Osteoblast (primary cell): ENCODE results near the gene CTNNA2. TPM values are rescaled to one million over a fixed set of nuclear protein-coding genes. Genes with fewer than 3 reads are reported as not detected.

ENCODE experiments used
- DNase-seq: peaks from one replicate; pipeline ENCODE4 v3.0.0; 2011; ENCODE audit warnings: low spot score, mixed read lengths; ENCODE audit not compliant: insufficient read length; ENCODE audit errors: missing footprints
- H2AFZ ChIP-seq: 2 replicates; pipeline ENCODE4 v1.6.0; 2011; ENCODE audit warnings: mild to moderate bottlenecking, low read length
- H3K27ac ChIP-seq: 2 replicates; pipeline ENCODE4 v1.5.1; 2011; ENCODE audit warnings: mild to moderate bottlenecking, low read depth, low read length, moderate library complexity
- H3K27me3 ChIP-seq: 2 replicates; pipeline ENCODE4 v1.6.0; 2012; ENCODE audit warnings: mild to moderate bottlenecking, control low read depth, inconsistent platforms, low read length, moderate library complexity; ENCODE audit not compliant: insufficient read depth
- H3K36me3 ChIP-seq: 2 replicates; pipeline ENCODE4 v1.5.1; 2011; ENCODE audit warnings: mild to moderate bottlenecking, low read length, control low read depth, moderate library complexity; ENCODE audit not compliant: insufficient read depth
- H3K4me1 ChIP-seq: 2 replicates; pipeline ENCODE4 v1.5.1; 2011; ENCODE audit warnings: mild to moderate bottlenecking, low read length, control low read depth, moderate library complexity; ENCODE audit not compliant: insufficient read depth
- H3K4me2 ChIP-seq: 2 replicates; pipeline ENCODE4 v1.6.0; 2011; ENCODE audit warnings: mild to moderate bottlenecking, low read length; ENCODE audit not compliant: insufficient read depth
- H3K4me3 ChIP-seq: fragments of 200-600 bp; sonication (generic); 3 replicates; pipeline ENCODE4 v1.5.1; 2012; ENCODE audit warnings: mild to moderate bottlenecking, low read length, inconsistent platforms; ENCODE audit not compliant: insufficient read depth
- H3K79me2 ChIP-seq: 2 replicates; pipeline ENCODE4 v1.6.0; 2012; ENCODE audit warnings: mild to moderate bottlenecking, low read length, control low read depth, inconsistent platforms; ENCODE audit not compliant: insufficient read depth
- H3K9me3 ChIP-seq: 2 replicates; pipeline ENCODE4 v1.5.1; 2011; ENCODE audit warnings: low read depth, low read length, control low read depth
- H4K20me1 ChIP-seq: 2 replicates; pipeline ENCODE4 v1.6.0; 2012; ENCODE audit warnings: mild to moderate bottlenecking, low read length, control low read depth; ENCODE audit not compliant: insufficient read depth
- total RNA-seq: library from RNA; depleted of rRNA; stranded (reverse); fragments of >200 nt; gene quantifications from 2 replicates; pipeline ENCODE4 v1.2.3, GENCODE V29; 2012
- TF ChIP-seq, protein P1 (sequence below): IDR thresholded peaks from 2 replicates; pipeline ENCODE4 v1.5.1; 2011; ENCODE audit warnings: mild to moderate bottlenecking, low read depth, low read length, moderate library complexity; ENCODE audit errors: extremely low read depth

CTNNA2 gene
- total RNA-seq, 1 donor: not detected

DNA sequence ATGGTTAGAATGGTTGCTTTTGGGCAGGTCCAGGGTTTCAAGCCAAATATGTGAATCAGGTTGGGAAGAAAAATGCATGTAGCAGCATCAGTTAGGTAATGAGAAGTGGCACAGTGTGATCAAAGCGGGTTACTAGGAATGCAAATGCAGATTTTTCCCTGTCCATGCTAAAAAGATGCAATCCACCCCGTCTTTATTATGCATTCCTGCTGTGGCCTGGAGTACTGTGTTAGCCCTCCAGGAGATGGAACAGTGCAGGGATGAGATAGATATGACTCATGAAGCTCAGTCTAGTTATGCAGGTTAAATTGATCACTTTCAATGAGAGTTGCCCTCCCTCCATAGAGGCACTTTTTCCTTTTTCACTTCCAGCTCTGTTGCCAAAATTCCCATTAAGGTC lies 283.8 kb downstream of the CTNNA2 start:
- Histone ChIP-seq H3K79me2 (no peaks in the 10 kb centered on the region), H3K4me2 (no peak overlapping the region), H3K4me1 (no peaks in the 10 kb centered on the region), H3K4me3 (no peak overlapping the region), H3K36me3 (no peaks in the 10 kb centered on the region), H2AFZ (no peak overlapping the region), H3K27me3 (no peaks in the 10 kb centered on the region), H3K27ac (no peak overlapping the region), H4K20me1 (no peaks in the 10 kb centered on the region), H3K9me3 (no peaks in the 10 kb centered on the region)
- TF ChIP-seq, protein P1, sequence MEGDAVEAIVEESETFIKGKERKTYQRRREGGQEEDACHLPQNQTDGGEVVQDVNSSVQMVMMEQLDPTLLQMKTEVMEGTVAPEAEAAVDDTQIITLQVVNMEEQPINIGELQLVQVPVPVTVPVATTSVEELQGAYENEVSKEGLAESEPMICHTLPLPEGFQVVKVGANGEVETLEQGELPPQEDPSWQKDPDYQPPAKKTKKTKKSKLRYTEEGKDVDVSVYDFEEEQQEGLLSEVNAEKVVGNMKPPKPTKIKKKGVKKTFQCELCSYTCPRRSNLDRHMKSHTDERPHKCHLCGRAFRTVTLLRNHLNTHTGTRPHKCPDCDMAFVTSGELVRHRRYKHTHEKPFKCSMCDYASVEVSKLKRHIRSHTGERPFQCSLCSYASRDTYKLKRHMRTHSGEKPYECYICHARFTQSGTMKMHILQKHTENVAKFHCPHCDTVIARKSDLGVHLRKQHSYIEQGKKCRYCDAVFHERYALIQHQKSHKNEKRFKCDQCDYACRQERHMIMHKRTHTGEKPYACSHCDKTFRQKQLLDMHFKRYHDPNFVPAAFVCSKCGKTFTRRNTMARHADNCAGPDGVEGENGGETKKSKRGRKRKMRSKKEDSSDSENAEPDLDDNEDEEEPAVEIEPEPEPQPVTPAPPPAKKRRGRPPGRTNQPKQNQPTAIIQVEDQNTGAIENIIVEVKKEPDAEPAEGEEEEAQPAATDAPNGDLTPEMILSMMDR: no peak
- peak; percentile 44 for DNase-seq

DNA sequence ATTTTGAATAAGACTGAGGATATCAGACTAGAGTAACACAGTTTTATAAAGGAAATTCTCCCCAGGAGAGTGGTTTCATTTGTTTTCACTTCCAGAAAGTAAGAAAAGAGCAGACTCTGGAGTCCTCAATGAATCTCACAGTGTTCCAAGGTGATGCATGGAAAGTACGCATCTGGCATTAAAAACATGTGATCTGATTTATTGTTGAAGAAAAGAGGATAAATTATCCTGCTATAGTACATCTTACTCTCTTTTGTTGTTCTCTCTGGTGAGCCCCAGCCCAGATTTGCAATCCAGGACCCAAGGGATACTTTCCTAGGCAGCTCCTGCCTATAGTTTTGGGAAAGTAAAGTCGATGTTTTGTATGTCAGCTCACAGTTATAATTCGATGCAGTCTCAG lies 285.9 kb downstream of the CTNNA2 start:
- no peaks in the 10 kb centered on the region for H3K27me3 ChIP-seq
- no peaks in the 10 kb centered on the region for H3K79me2 ChIP-seq
- TF ChIP-seq, protein P1: no peak
- DNase-seq: no peak
- H3K4me2 ChIP-seq: no peak overlapping the region
- no peak overlapping the region for H3K4me3 ChIP-seq
- no peak overlapping the region for H2AFZ ChIP-seq
- no peaks in the 10 kb centered on the region for H3K9me3 ChIP-seq
- H3K36me3 ChIP-seq: no peaks in the 10 kb centered on the region
- no peaks in the 10 kb centered on the region for H4K20me1 ChIP-seq
- H3K27ac ChIP-seq: no peak overlapping the region
- H3K4me1 ChIP-seq: no peaks in the 10 kb centered on the region

DNA sequence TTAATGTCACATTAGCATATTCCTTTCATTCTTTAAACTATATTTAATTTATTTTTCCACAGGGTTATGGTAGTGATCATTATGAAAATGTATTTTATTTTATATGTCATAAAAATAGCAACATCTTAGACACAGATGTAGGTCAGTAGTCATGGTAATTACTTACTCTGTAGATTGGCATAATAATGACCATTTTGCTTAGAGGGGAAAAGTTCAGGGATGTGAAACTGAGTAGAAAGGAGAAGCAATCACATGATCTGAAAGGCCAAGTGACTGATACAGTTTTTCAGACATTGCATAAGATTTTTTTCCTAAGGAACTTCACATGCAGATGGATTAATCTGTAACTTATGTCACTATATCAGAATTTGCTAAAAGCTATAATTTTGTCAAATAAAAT lies 286.9 kb downstream of the CTNNA2 start:
- no peaks in the 10 kb centered on the region for H3K36me3 ChIP-seq
- DNase-seq: no peak
- no peak overlapping the region for H3K27ac ChIP-seq
- H3K4me2 ChIP-seq: no peak overlapping the region
- H3K9me3 ChIP-seq: no peaks in the 10 kb centered on the region
- TF ChIP-seq, protein P1: no peak
- no peak overlapping the region for H3K4me3 ChIP-seq
- H3K4me1 ChIP-seq: no peaks in the 10 kb centered on the region
- H4K20me1 ChIP-seq: no peaks in the 10 kb centered on the region
- H2AFZ ChIP-seq: no peak overlapping the region
- H3K27me3 ChIP-seq: no peaks in the 10 kb centered on the region
- H3K79me2 ChIP-seq: no peaks in the 10 kb centered on the region

GRCh38 chr2:79801082-79801481 lies 288.2 kb downstream of the CTNNA2 start:
- DNase-seq: no peak
- TF ChIP-seq, protein P1: no peak
- Histone ChIP-seq H2AFZ (no peak overlapping the region), H3K4me2 (no peak overlapping the region), H3K9me3 (no peaks in the 10 kb centered on the region), H3K27ac (no peak overlapping the region), H3K79me2 (no peaks in the 10 kb centered on the region), H3K4me3 (no peak overlapping the region), H3K36me3 (no peaks in the 10 kb centered on the region), H3K4me1 (no peaks in the 10 kb centered on the region), H3K27me3 (no peaks in the 10 kb centered on the region), H4K20me1 (no peaks in the 10 kb centered on the region)
